Adipocyte (in vitro differentiated cells): ENCODE measurements around the gene LYSET.
"Not testable (repeated sequence)": the region's sequence is repeated elsewhere in the genome, so short reads cannot be mapped to it uniquely, and the experiment has no call there.

Experiments used
- DNase-seq: peaks from one replicate; pipeline ENCODE4 v3.0.0-alpha.2; 2015; ENCODE audit warnings: low read depth
- H3K27me3 ChIP-seq: replicated peaks from 2 replicates; pipeline ENCODE4 v1.7.0; 2013; ENCODE audit warnings: mild to moderate bottlenecking, low read length, moderate library complexity; ENCODE audit not compliant: control insufficient read depth, insufficient read depth
- H3K36me3 ChIP-seq: 2 replicates; pipeline ENCODE4 v1.7.0; 2013; ENCODE audit warnings: low read length, mild to moderate bottlenecking, moderate library complexity; ENCODE audit not compliant: control insufficient read depth, insufficient read depth, severe bottlenecking
- H3K4me1 ChIP-seq: 2 replicates; pipeline ENCODE4 v1.7.0; 2013; ENCODE audit warnings: mild to moderate bottlenecking, low read length, moderate library complexity; ENCODE audit not compliant: control insufficient read depth, insufficient read depth
- H3K4me3 ChIP-seq: 2 replicates; pipeline ENCODE4 v1.7.0; 2013; ENCODE audit warnings: mild to moderate bottlenecking, low read length, moderate library complexity
- H3K9ac ChIP-seq: 2 replicates; pipeline ENCODE4 v1.7.0; 2013; ENCODE audit warnings: mild to moderate bottlenecking, low read length, moderate library complexity
- H3K9me3 ChIP-seq: 2 replicates; pipeline ENCODE4 v1.7.0; 2013; ENCODE audit warnings: mild to moderate bottlenecking, low read length, moderate library complexity; ENCODE audit not compliant: control insufficient read depth

LYSET gene

GRCh38 chr14:93155667-93156066 lies 29.4 kb upstream of the LYSET start:
- H3K27me3 ChIP-seq = peaks cover 4% of the 10 kb centered on the region
- H3K4me1 ChIP-seq = peaks cover 6% of the 10 kb centered on the region
- DNase-seq = no peak
- H3K36me3 ChIP-seq = no peaks in the 10 kb centered on the region
- no peak overlapping the region for H3K4me3 ChIP-seq
- H3K9me3 ChIP-seq = no peaks in the 10 kb centered on the region
- H3K9ac ChIP-seq = no peak overlapping the region

GRCh38 chr14:93156693-93157369 lies 28.3 kb upstream of the LYSET start:
- no peaks in the 10 kb centered on the region for H3K4me1 ChIP-seq

DNA sequence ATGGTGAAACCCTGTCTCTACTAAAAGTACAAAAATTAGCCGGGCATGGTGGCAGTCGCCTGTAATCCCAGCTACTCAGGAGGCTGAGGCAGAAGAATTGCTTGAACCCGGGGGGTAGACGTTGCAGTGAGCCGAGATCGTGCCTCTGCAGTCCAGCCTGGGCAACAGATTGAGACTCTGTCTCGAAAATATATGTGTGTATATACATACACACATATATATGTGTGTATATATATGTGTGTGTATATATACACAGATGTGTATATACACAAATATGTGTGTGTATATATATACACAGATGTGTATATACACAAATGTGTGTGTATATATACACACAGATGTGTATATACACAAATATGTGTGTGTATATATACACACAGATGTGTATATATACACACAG lies 26.8 kb upstream of the LYSET start:
- not testable (repeated sequence) for H3K4me3 ChIP-seq, H3K9ac ChIP-seq, H3K4me1 ChIP-seq, H3K27me3 ChIP-seq, H3K9me3 ChIP-seq, DNase-seq, H3K36me3 ChIP-seq

More at GRCh38 chr14:93156693-93157369, 28.3 kb upstream of the LYSET start:
- no peak overlapping the region for H3K9ac ChIP-seq
- no peaks in the 10 kb centered on the region for H3K9me3 ChIP-seq
- H3K36me3 ChIP-seq = no peaks in the 10 kb centered on the region
- DNase-seq = no peak
- H3K27me3 ChIP-seq = peaks cover 4% of the 10 kb centered on the region
- no peak overlapping the region for H3K4me3 ChIP-seq

DNA sequence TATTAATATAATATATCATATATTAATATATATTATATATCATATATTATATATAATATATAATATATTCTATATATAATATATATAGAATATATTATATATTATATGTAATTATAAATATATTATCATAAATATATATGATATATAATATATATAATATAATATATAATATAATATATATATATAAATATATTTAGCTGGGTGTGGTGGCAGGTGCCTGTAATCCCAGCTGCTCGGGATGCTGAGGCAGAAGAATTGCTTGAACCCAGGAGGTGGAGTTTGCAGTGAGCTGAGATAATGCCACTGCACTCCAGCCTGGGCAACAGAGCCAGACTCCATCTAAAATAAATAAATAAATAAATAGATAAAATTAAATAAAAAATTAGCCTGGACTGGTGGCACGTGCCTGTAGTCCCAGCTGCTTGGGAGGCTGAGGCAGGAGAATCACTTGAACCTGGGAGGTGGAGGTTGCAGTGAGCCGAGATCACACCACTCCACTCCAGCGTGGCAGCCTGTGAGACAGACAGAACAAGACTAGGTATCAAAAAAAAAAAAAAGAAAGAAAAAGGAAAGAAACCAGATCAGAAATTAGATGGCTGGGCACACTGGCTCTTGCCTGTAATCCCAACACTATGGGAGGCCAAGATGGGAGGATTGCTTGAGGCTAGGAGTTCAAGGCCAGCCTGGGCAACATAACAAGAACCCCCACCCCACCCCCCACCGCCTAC lies 25.3 kb upstream of the LYSET start:
- H3K4me3 ChIP-seq = not testable (repeated sequence)

GRCh38 chr14:93160353-93160801 lies 24.7 kb upstream of the LYSET start:
- H3K27me3 ChIP-seq = peaks cover 4% of the 10 kb centered on the region
- no peaks in the 10 kb centered on the region for H3K9me3 ChIP-seq
- no peaks in the 10 kb centered on the region for H3K36me3 ChIP-seq
- no peak overlapping the region for H3K4me3 ChIP-seq
- no peaks in the 10 kb centered on the region for H3K4me1 ChIP-seq
- peak; percentile 44 for DNase-seq
- H3K9ac ChIP-seq = no peak overlapping the region

More for the DNA sequence above, 25.3 kb upstream of the LYSET start:
- H3K4me1 ChIP-seq, H3K9ac ChIP-seq, H3K27me3 ChIP-seq, DNase-seq, H3K9me3 ChIP-seq, H3K36me3 ChIP-seq: not testable (repeated sequence)

DNA sequence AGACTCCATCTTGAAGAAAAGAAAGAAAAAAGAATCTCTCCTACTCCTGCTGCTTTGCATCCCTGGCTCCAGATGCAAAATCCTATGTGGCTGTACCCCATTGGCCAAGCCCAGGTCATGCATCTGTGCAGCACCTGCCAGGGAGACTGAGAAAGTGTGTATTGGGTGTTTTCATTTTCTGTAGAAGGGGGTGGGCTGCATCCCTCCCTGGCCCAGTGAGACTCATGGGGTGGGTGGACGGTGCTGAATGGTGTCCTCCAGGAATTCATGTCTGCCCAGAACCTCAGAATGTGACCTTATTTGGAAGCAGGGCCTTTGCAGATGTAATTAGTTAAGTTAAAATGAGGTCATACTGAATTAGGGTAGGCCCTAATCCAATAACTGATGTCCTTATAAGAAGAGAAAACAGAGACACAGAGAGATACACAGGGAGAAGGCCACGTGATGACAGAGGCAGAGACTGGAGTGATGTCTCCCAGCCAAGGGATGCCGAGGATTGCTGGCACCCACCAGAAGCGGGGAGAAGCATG lies 23.6 kb upstream of the LYSET start:
- Histone ChIP-seq H3K9ac (no peak overlapping the region), H3K4me1 (no peaks in the 10 kb centered on the region), H3K4me3 (no peak overlapping the region), H3K36me3 (no peaks in the 10 kb centered on the region), H3K9me3 (no peaks in the 10 kb centered on the region), H3K27me3 (peaks cover 4% of the 10 kb centered on the region)
- DNase-seq = no peak

DNA sequence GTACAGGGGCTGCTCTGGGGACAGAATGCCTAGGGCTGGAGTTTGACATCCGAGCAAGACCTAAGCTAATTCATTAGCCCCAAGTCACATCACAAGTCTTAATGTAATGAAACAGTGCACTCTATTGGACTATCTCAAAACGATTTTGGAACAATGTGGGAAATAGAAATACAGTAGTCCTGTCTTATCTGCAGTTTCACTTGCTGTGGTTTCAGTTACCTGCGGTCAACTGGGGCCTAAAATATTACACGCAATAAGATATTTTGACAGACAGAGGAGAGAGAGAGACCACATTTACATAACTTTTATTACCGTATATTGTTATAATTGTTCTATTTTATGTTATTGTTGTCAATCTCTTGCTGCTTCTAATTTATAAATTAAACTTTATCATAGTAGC lies 21.6 kb upstream of the LYSET start:
- Histone ChIP-seq H3K27me3 (no peaks in the 10 kb centered on the region), H3K4me1 (no peaks in the 10 kb centered on the region), H3K9ac (no peak overlapping the region), H3K4me3 (no peak overlapping the region), H3K9me3 (no peaks in the 10 kb centered on the region), H3K36me3 (no peaks in the 10 kb centered on the region)
- DNase-seq = no peak

DNA sequence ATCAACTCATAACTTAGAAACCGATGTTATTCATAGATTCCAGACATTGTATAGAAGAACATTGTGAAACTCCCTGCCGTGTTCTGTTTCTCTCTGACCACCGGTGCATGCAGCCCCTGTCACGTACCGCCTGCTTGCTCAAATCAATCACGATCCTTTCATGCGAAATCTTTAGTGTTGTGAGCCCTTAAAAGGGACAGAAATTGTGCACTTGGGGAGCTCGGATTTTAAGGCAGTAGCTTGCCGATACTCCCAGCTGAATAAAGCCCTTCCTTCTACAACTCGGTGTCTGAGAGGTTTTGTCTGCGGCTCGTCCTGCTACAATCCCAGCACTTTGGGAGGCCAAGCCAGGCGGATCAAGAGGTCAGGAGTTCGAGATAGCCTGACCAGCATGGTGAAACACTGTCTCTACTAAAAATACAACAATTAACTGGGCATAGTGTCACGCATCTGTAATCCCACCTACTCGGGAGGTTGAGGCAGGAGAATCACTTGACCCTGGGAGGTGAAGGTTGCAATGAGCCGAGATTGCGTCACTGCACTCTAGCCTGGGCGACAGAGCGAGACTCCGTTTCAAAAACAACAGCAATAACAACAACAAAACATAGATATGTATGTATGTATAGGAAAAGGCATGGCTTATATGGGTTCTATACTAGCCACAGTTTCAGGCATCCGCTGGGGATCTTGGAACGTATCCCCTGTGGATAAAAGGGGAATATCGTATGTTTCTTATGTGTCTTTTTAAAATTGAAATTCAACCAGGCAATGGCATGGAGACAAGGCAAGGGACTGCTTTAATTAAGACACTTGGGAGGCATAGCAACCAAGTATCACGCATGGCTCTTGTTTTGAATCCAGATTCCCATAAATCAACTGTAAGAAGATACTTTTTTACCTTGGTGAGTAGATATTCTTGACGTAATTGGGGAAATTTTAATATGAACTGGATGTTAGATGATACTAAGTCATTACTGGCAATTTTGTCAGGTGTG lies 19.5 kb upstream of the LYSET start:
- H3K9me3 ChIP-seq, DNase-seq, H3K9ac ChIP-seq, H3K36me3 ChIP-seq, H3K27me3 ChIP-seq, H3K4me3 ChIP-seq, H3K4me1 ChIP-seq: not testable (repeated sequence)

DNA sequence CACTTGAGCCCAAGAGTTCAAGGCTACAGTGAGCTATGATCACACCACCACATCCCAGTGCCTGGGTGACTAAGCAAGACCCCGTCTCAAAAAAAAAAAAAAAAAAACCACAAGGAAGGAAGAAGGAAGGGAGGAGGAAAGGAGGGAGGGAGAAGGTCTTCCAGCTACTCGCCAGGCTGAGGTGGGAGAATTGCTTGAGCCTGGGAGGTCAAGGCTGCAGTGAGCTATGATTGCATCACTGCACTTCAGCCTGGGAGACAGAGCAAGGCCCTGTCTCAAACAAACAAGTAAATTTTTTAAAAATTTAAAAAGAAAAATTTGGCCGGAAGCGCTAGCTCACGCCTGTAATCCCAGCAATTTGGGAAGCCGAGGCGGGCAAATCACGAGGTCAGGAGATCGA lies 16.5 kb upstream of the LYSET start:
- H3K9me3 ChIP-seq, H3K9ac ChIP-seq, H3K27me3 ChIP-seq, H3K36me3 ChIP-seq, DNase-seq, H3K4me1 ChIP-seq, H3K4me3 ChIP-seq: not testable (repeated sequence)

GRCh38 chr14:93169619-93170018 lies 15.5 kb upstream of the LYSET start:
- H3K4me1 ChIP-seq, H3K36me3 ChIP-seq, DNase-seq, H3K4me3 ChIP-seq, H3K9ac ChIP-seq, H3K27me3 ChIP-seq, H3K9me3 ChIP-seq: not testable (repeated sequence)

- not testable (repeated sequence) for DNase-seq, H3K27me3 ChIP-seq, H3K36me3 ChIP-seq, H3K4me1 ChIP-seq, H3K9ac ChIP-seq, H3K9me3 ChIP-seq, H3K4me3 ChIP-seq
Observed at GRCh38 chr14:93170141-93170540, 15.0 kb upstream of the LYSET start.
